CD4-positive, CD25-positive, alpha-beta regulatory T cell (primary cell): ENCODE data around the gene CHPF2. TPM values are rescaled to one million over a fixed set of nuclear protein-coding genes. Genes with fewer than 3 reads are reported as not detected.

Experiments
- ATAC-seq, 2 donors: fragments of 150-1000 bp; cut with Tn5 transposase; one replicate each; pipeline ENCODE4 v1.10.0; 2021; ENCODE audit warnings: low read depth in 2 of 2, moderate number of reproducible peaks in 2 of 2, moderate library complexity in 1 of 2
- DNase-seq, 3 donors: peaks; one replicate each; pipeline versions ENCODE4 v3.0.0 to v3.0.0-alpha.2; 2012 to 2022; ENCODE audit warnings: mixed read lengths in 1 of 3
- H3K27ac ChIP-seq: one replicate; pipeline ENCODE4 v1.7.0; 2013; ENCODE audit warnings: mild to moderate bottlenecking, low read length; ENCODE audit not compliant: insufficient read depth, poor library complexity, severe bottlenecking
- H3K27me3 ChIP-seq: one replicate; pipeline ENCODE4 v1.7.0; 2013; ENCODE audit warnings: low read length; ENCODE audit not compliant: control insufficient read depth, insufficient read depth
- H3K36me3 ChIP-seq: one replicate; pipeline ENCODE4 v1.7.0; 2013; ENCODE audit warnings: mild to moderate bottlenecking, low read length, moderate library complexity; ENCODE audit not compliant: control insufficient read depth, insufficient read depth
- H3K4me1 ChIP-seq: 2 replicates; pipeline ENCODE4 v1.7.0; 2013; ENCODE audit warnings: mild to moderate bottlenecking, low read length; ENCODE audit not compliant: insufficient read depth, control insufficient read depth, poor library complexity, severe bottlenecking
- H3K4me3 ChIP-seq: one replicate; pipeline ENCODE4 v1.7.0; 2013; ENCODE audit warnings: low read depth, mild to moderate bottlenecking, low read length, moderate library complexity
- H3K9me3 ChIP-seq, 2 experiments: 1 replicate in 1 of 2; 2 replicates in 1 of 2; pipeline ENCODE4 v1.7.0; 2013; ENCODE audit warnings: low read length in 2 of 2, mild to moderate bottlenecking in 1 of 2, moderate library complexity in 1 of 2; ENCODE audit not compliant: control insufficient read depth in 2 of 2
- H3K27ac Mint-ChIP-seq, 3 donors: one replicate each; pipeline ENCODE4 v1.8.0; 2020 to 2022; ENCODE audit warnings: mild to moderate bottlenecking in 3 of 3, mixed read lengths in 3 of 3, moderate library complexity in 2 of 3
- H3K27me3 Mint-ChIP-seq: one replicate; pipeline ENCODE4 v1.8.0; 2022; ENCODE audit warnings: mild to moderate bottlenecking, mixed read lengths
- H3K36me3 Mint-ChIP-seq: one replicate; pipeline ENCODE4 v1.8.0; 2020; ENCODE audit warnings: mixed read lengths
- H3K4me1 Mint-ChIP-seq, 4 donors: one replicate each; pipeline ENCODE4 v1.8.0; 2020 to 2022; ENCODE audit warnings: mixed read lengths in 4 of 4, mild to moderate bottlenecking in 1 of 4
- H3K4me3 Mint-ChIP-seq, 4 donors: one replicate each; pipeline ENCODE4 v1.8.0; 2020 to 2022; ENCODE audit warnings: mild to moderate bottlenecking in 4 of 4, mixed read lengths in 4 of 4, moderate library complexity in 3 of 4
- H3K9me3 Mint-ChIP-seq, 7 donors: one replicate each; pipeline ENCODE4 v1.8.0; 2020 to 2022; ENCODE audit warnings: mixed read lengths in 7 of 7, mild to moderate bottlenecking in 3 of 7, moderate library complexity in 2 of 7
- polyA plus RNA-seq, 4 donors: library from polyadenylated mRNA; unstranded; fragments of 300-500 nt; fragmentation: Illumina TruSeq; gene quantifications; one replicate each; pipeline ENCODE4 v1.2.3, GENCODE V29; 2021
- total RNA-seq: library from RNA; stranded (reverse); gene quantifications from one replicate; pipeline ENCODE4 v1.2.3, GENCODE V29; 2022

CHPF2 gene
- total and polyA plus RNA-seq, 5 donors from 2014 or later: 18.8 to 38.8 (median 24.4) TPM

- no peaks in the 10 kb centered on the region for H3K36me3 Mint-ChIP-seq
- no peak overlapping the region for H3K27ac Mint-ChIP-seq
- no peak overlapping the region for H3K4me3 Mint-ChIP-seq
- Histone ChIP-seq H3K27me3 (no peaks in the 10 kb centered on the region), H3K4me3 (no peak overlapping the region), H3K27ac (no peak overlapping the region), H3K4me1 (peaks cover 16% of the 10 kb centered on the region), H3K9me3 (no peaks in the 10 kb centered on the region), H3K36me3 (peaks cover 22% of the 10 kb centered on the region)
- no peak for DNase-seq
- no peaks in the 10 kb centered on the region for H3K9me3 Mint-ChIP-seq
- peaks cover 0 to 32% (median 17%) of the 10 kb centered on the region in 4 donors for H3K4me1 Mint-ChIP-seq
- no peak for ATAC-seq
- H3K27me3 Mint-ChIP-seq: peaks cover 8% of the 10 kb centered on the region
Measured at GRCh38 chr7:151238924-151239836, 6.9 kb downstream of the CHPF2 start.

GRCh38 chr7:151239837-151240459, 7.7 kb downstream of the CHPF2 start:
- Mint-ChIP-seq H3K36me3 (no peaks in the 10 kb centered on the region), H3K9me3 (no peaks in the 10 kb centered on the region), H3K27me3 (peaks cover 15% of the 10 kb centered on the region), H3K4me1 (peaks cover 5 to 32% (median 19%) of the 10 kb centered on the region in 4 donors), H3K27ac (no peak overlapping the region), H3K4me3 (no peak overlapping the region)
- H3K27me3 ChIP-seq: peaks cover 4% of the 10 kb centered on the region
- ATAC-seq: no peak
- peaks cover 23% of the 10 kb centered on the region for H3K4me1 ChIP-seq
- no peak overlapping the region for H3K4me3 ChIP-seq
- H3K27ac ChIP-seq: no peak overlapping the region
- no peak for DNase-seq
- peaks cover 22% of the 10 kb centered on the region for H3K36me3 ChIP-seq
- no peaks in the 10 kb centered on the region for H3K9me3 ChIP-seq

- Mint-ChIP-seq H3K27ac (peak overlapping the region in 1 of 3 donors; percentile 26), H3K4me1 (peaks cover 5 to 29% (median 19%) of the 10 kb centered on the region in 4 donors), H3K36me3 (no peaks in the 10 kb centered on the region), H3K4me3 (no peak overlapping the region), H3K27me3 (peaks cover 17% of the 10 kb centered on the region), H3K9me3 (no peaks in the 10 kb centered on the region)
- Histone ChIP-seq H3K4me1 (peaks cover 28% of the 10 kb centered on the region), H3K36me3 (peaks cover 19% of the 10 kb centered on the region), H3K9me3 (no peaks in the 10 kb centered on the region), H3K27ac (no peak overlapping the region), H3K4me3 (no peak overlapping the region), H3K27me3 (peaks cover 4% of the 10 kb centered on the region)
- ATAC-seq (no peak), DNase-seq (no peak)
Measured at GRCh38 chr7:151240536-151240935, 8.3 kb downstream of the CHPF2 start.

- no peak for DNase-seq
- H3K36me3 Mint-ChIP-seq: no peaks in the 10 kb centered on the region
- no peak for ATAC-seq
- Histone ChIP-seq H3K27me3 (peaks cover 4% of the 10 kb centered on the region), H3K27ac (no peak overlapping the region), H3K9me3 (no peaks in the 10 kb centered on the region), H3K4me3 (no peak overlapping the region), H3K4me1 (peaks cover 34% of the 10 kb centered on the region), H3K36me3 (peaks cover 14% of the 10 kb centered on the region)
- H3K27me3 Mint-ChIP-seq: peaks cover 21% of the 10 kb centered on the region
- peak overlapping the region in 2 of 4 donors; percentile 68 to 80 for H3K4me3 Mint-ChIP-seq
- peak overlapping the region in 1 of 3 donors; percentile 26 for H3K27ac Mint-ChIP-seq
- no peaks in the 10 kb centered on the region for H3K9me3 Mint-ChIP-seq
- peaks cover 5 to 31% (median 20%) of the 10 kb centered on the region in 4 donors for H3K4me1 Mint-ChIP-seq
Measured at GRCh38 chr7:151240942-151241754, 8.9 kb downstream of the CHPF2 start.

- no peak overlapping the region for H3K27ac ChIP-seq
- H3K27me3 ChIP-seq: peaks cover 4% of the 10 kb centered on the region
- ATAC-seq: no peak
- peaks cover 34% of the 10 kb centered on the region for H3K4me1 ChIP-seq
- no peak overlapping the region for H3K4me3 ChIP-seq
- Mint-ChIP-seq H3K4me1 (peaks cover 5 to 35% (median 17%) of the 10 kb centered on the region in 4 donors), H3K36me3 (no peaks in the 10 kb centered on the region), H3K27ac (no peak overlapping the region), H3K4me3 (peak overlapping the region in 1 of 4 donors; percentile 80), H3K9me3 (no peaks in the 10 kb centered on the region), H3K27me3 (peaks cover 26% of the 10 kb centered on the region)
- DNase-seq: no peak
- H3K9me3 ChIP-seq: no peaks in the 10 kb centered on the region
- H3K36me3 ChIP-seq: peaks cover 9% of the 10 kb centered on the region
Measured at GRCh38 chr7:151241755-151242096, 9.4 kb downstream of the CHPF2 start.

DNA sequence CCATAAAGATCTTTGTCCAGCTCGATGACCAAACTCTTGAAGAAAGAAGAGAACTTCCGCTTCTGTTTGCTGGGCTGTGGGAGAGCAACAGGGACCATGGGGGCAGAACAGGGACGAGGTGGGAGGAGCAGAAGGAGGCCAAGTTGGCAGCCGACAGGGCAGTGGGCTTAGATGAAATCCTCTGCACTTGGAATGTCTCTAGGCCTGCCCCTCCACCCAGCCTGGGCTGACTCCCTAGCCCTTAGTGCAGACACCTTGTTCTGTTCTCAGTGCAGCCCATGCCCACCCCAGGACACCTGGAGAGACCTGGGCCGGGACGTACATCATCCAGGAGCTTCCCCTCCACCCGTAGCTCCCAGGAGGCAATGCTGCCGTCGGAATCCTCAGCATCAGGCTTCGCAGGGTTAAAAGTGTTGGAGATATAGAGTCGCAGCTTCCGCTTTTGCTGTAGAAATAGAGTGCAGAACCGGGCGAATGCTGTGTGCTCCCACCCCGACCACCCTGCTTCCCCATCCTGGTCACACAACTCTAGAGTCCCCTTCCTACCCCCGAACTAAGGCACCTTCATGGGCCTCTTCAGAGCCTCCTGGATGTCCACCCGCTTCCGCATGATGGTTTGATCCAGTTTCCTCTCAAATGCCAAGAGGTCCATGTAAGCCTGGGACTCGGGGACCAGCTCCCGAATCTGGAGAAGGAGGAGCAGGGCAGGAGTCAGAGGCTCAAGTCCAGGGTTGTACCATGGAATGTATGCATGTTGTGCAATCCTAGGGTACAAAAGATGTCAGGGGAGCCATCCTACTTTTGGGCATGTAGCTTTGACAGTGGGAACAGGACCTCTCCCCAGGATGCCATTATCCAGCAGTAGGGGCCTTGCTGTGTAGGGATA, 10.1 kb downstream of the CHPF2 start:
- Mint-ChIP-seq H3K4me1 (peaks cover 5 to 39% (median 17%) of the 10 kb centered on the region in 4 donors), H3K4me3 (peak overlapping the region in 1 of 4 donors; percentile 87), H3K36me3 (no peaks in the 10 kb centered on the region)

GRCh38 chr7:151243045-151243349, 10.7 kb downstream of the CHPF2 start:
- H3K36me3 ChIP-seq: peaks cover under 1% of the 10 kb centered on the region
- Mint-ChIP-seq H3K4me1 (peaks cover 5 to 45% (median 17%) of the 10 kb centered on the region in 4 donors), H3K36me3 (no peaks in the 10 kb centered on the region), H3K9me3 (peaks cover 0 to 2% (median 0%) of the 10 kb centered on the region in 7 donors), H3K27ac (peak overlapping the region in 2 of 3 donors; percentile 71 to 88), H3K4me3 (peak overlapping the region; percentile 71 to 91 (median 82)), H3K27me3 (peaks cover 39% of the 10 kb centered on the region)
- H3K27me3 ChIP-seq: peaks cover 9% of the 10 kb centered on the region
- DNase-seq (no peak), ATAC-seq (no peak)
- no peak overlapping the region for H3K27ac ChIP-seq
- peaks cover 40% of the 10 kb centered on the region for H3K4me1 ChIP-seq
- no peak overlapping the region for H3K4me3 ChIP-seq
- no peaks in the 10 kb centered on the region for H3K9me3 ChIP-seq

More for the DNA sequence above, 10.1 kb downstream of the CHPF2 start:
- Histone ChIP-seq H3K4me1 (peaks cover 34% of the 10 kb centered on the region), H3K27ac (no peak overlapping the region), H3K4me3 (no peak overlapping the region), H3K36me3 (peaks cover 4% of the 10 kb centered on the region), H3K9me3 (no peaks in the 10 kb centered on the region), H3K27me3 (peaks cover 7% of the 10 kb centered on the region)
- no peaks in the 10 kb centered on the region for H3K9me3 Mint-ChIP-seq
- ATAC-seq: no peak
- DNase-seq: no peak
- peaks cover 33% of the 10 kb centered on the region for H3K27me3 Mint-ChIP-seq
- no peak overlapping the region for H3K27ac Mint-ChIP-seq
